Uterus (tissue), 2 donors: Measurements from ENCODE around the gene GATM.

Experiments
- CTCF ChIP-seq, 4 experiments: fragments of 200-600 bp in 2 of 4; fragments of 450-650 bp in 2 of 4; sonication (generic) in 2 of 4; IDR thresholded peaks; one replicate each; pipeline ENCODE4 v1.5.1; 2016 to 2019; ENCODE audit warnings: antibody characterized with exemption in 4 of 4, mild to moderate bottlenecking in 2 of 4, moderate library complexity in 1 of 4
- POLR2A ChIP-seq, 2 donors: fragments of 450-650 bp; IDR thresholded peaks; one replicate each; pipeline ENCODE4 v1.6.1; 2016; ENCODE audit warnings: antibody characterized with exemption in 2 of 2, mild to moderate bottlenecking in 1 of 2, moderate library complexity in 1 of 2

GRCh38 chr15:45363801-45364200, 14.5 kb downstream of the GATM start:
- no peak for TF ChIP-seq POLR2A (IDR thresholded peaks at IDR 0.05)
- TF ChIP-seq CTCF (IDR thresholded peaks at IDR 0.05) = no peak
